ENCODE measurements around the gene CRHR2.

DNA sequence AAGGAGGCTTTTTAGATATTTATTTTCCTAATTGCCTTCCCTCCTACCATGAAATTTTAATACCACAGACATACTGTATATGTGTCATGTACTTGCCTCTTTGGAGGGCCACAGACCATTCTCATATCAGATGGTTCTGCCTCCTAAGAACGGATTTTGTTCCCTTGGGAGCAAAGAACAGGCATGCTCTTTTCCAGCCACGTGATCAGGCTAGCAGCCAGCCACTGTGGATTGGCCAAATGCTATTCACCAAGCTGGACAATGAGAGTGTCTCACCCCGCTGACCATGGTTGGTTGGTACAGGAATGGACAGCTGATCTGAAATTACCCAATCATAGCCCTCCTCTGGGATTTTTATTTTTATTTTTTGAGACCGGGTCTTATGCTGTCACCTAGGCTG lies 21.5 kb upstream of the CRHR2 start:
- TF ChIP-seq, protein P1, sequence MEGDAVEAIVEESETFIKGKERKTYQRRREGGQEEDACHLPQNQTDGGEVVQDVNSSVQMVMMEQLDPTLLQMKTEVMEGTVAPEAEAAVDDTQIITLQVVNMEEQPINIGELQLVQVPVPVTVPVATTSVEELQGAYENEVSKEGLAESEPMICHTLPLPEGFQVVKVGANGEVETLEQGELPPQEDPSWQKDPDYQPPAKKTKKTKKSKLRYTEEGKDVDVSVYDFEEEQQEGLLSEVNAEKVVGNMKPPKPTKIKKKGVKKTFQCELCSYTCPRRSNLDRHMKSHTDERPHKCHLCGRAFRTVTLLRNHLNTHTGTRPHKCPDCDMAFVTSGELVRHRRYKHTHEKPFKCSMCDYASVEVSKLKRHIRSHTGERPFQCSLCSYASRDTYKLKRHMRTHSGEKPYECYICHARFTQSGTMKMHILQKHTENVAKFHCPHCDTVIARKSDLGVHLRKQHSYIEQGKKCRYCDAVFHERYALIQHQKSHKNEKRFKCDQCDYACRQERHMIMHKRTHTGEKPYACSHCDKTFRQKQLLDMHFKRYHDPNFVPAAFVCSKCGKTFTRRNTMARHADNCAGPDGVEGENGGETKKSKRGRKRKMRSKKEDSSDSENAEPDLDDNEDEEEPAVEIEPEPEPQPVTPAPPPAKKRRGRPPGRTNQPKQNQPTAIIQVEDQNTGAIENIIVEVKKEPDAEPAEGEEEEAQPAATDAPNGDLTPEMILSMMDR (conservative IDR thresholded peaks at IDR 0.05), result no peak
- no peak for TF ChIP-seq ZFX (IDR thresholded peaks at IDR 0.05)

All from C4-2B (cell line).